ENCODE results near the gene SERPINB11. TPM values are rescaled to one million over a fixed set of nuclear protein-coding genes. Genes with fewer than 3 reads are reported as not detected.

Gene SERPINB11
- total and polyA plus RNA-seq, 4 donors = 0.47 TPM; not detected in 3

DNA sequence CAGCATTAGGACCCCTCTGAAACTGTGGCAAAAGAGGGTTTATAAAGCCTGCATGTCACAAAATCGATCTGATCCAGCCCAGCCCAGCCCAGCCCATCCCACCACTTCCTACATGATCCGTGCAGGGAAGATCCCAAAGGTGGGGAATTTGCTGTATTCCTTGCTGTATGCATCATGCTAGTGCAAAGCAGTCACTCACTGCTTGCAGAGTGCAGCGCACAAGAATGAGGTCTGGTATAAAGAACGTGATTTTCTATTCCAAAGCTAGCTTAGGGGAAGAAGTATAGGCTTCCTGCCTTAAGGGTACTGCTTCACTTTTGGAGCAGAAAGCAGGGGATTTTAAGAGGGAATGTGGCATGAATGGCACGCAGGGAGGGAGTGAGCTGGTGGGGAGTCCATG, 18.9 kb upstream of the SERPINB11 start:
- H3K4me3 ChIP-seq (ENCODE audit: low read depth in 1 of 3, low read length in 3 of 3) = no peak overlapping the region
- H3K36me3 ChIP-seq (ENCODE audit: control insufficient read depth in 4 of 4, insufficient read depth in 3 of 4, low read depth in 1 of 4, low read length in 3 of 4) = no peaks in the 10 kb centered on the region
- H3K27ac ChIP-seq (ENCODE audit: low read depth in 1 of 2, low read length in 2 of 2) = no peak overlapping the region
- H3K4me1 ChIP-seq (ENCODE audit: control insufficient read depth in 4 of 4, insufficient read depth in 4 of 4, low read length in 3 of 4) = peaks cover 0 to 17% (median 8%) of the 10 kb centered on the region in 4 donors
- TF ChIP-seq ATF3 (IDR thresholded peaks at IDR 0.05) (no peak), EGR1 (IDR thresholded peaks at IDR 0.05; ENCODE audit: low read depth in 2 of 2) (no peak), HNF4G (IDR thresholded peaks at IDR 0.05) (no peak), RAD21 (IDR thresholded peaks at IDR 0.05) (no peak), HNF4A (conservative IDR thresholded peaks at IDR 0.05) (no peak), ZBTB33 (IDR thresholded peaks at IDR 0.05) (no peak), YY1 (IDR thresholded peaks at IDR 0.05) (no peak), FOXA2 (IDR thresholded peaks at IDR 0.05) (no peak)
- DNase-seq (ENCODE audit: low spot score) = no peak
- WGBS = 82% methylated on average over 5 of the region's 5 CpGs
- H3K9ac ChIP-seq (ENCODE audit: low read depth in 1 of 2, low read length in 2 of 2) = no peak overlapping the region
- H3K9me3 ChIP-seq (ENCODE audit: control insufficient read depth in 4 of 4, low read length in 3 of 4) = no peaks in the 10 kb centered on the region
- no peaks in the 10 kb centered on the region for H3K27me3 ChIP-seq (ENCODE audit: control insufficient read depth in 4 of 4, insufficient read depth in 4 of 4, low read length in 3 of 4)

- no peak overlapping the region for H3K4me3 ChIP-seq (ENCODE audit: low read depth in 1 of 3, low read length in 3 of 3)
- H3K4me1 ChIP-seq (ENCODE audit: control insufficient read depth in 4 of 4, insufficient read depth in 4 of 4, low read length in 3 of 4) = peaks cover 0 to 17% (median 8%) of the 10 kb centered on the region in 4 donors
Observed at GRCh38 chr18:63684718-63685117, 18.0 kb upstream of the SERPINB11 start.

More at GRCh38 chr18:63684718-63685117, 18.0 kb upstream of the SERPINB11 start:
- Histone ChIP-seq H3K27ac (ENCODE audit: low read depth in 1 of 2, low read length in 2 of 2) (no peak overlapping the region), H3K36me3 (ENCODE audit: control insufficient read depth in 4 of 4, insufficient read depth in 3 of 4, low read depth in 1 of 4, low read length in 3 of 4) (no peaks in the 10 kb centered on the region), H3K9ac (ENCODE audit: low read depth in 1 of 2, low read length in 2 of 2) (no peak overlapping the region), H3K9me3 (ENCODE audit: control insufficient read depth in 4 of 4, low read length in 3 of 4) (no peaks in the 10 kb centered on the region), H3K27me3 (ENCODE audit: control insufficient read depth in 4 of 4, insufficient read depth in 4 of 4, low read length in 3 of 4) (no peaks in the 10 kb centered on the region)
- DNase-seq (ENCODE audit: low spot score) = no peak
- TF ChIP-seq MAX (IDR thresholded peaks at IDR 0.05) = no peak
- TF ChIP-seq JUND (IDR thresholded peaks at IDR 0.05) = no peak
- no peak for TF ChIP-seq FOXA1 (IDR thresholded peaks at IDR 0.05)
- no peak for TF ChIP-seq HNF4G (IDR thresholded peaks at IDR 0.05)
- no peak for TF ChIP-seq ATF3 (IDR thresholded peaks at IDR 0.05)
- TF ChIP-seq, protein P1, sequence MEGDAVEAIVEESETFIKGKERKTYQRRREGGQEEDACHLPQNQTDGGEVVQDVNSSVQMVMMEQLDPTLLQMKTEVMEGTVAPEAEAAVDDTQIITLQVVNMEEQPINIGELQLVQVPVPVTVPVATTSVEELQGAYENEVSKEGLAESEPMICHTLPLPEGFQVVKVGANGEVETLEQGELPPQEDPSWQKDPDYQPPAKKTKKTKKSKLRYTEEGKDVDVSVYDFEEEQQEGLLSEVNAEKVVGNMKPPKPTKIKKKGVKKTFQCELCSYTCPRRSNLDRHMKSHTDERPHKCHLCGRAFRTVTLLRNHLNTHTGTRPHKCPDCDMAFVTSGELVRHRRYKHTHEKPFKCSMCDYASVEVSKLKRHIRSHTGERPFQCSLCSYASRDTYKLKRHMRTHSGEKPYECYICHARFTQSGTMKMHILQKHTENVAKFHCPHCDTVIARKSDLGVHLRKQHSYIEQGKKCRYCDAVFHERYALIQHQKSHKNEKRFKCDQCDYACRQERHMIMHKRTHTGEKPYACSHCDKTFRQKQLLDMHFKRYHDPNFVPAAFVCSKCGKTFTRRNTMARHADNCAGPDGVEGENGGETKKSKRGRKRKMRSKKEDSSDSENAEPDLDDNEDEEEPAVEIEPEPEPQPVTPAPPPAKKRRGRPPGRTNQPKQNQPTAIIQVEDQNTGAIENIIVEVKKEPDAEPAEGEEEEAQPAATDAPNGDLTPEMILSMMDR (IDR thresholded peaks at IDR 0.05; ENCODE audit: low read depth, low read length, missing input control) = no peak
- no peak for TF ChIP-seq HNF4A (conservative IDR thresholded peaks at IDR 0.05)
- TF ChIP-seq RAD21 (IDR thresholded peaks at IDR 0.05) = no peak
- 97% methylated on average over 3 of the region's 3 CpGs for WGBS
